NT2/D1 (cell line): ENCODE results near the gene CNTN5.

Experiments
- SUZ12 ChIP-seq: IDR thresholded peaks from 2 replicates; pipeline ENCODE4 v1.6.1; 2011; ENCODE audit not compliant: insufficient read length, insufficient read depth; ENCODE audit errors: extremely low read depth
- YY1 ChIP-seq: IDR thresholded peaks from 2 replicates; pipeline ENCODE4 v1.6.1; 2011; ENCODE audit not compliant: insufficient read length, insufficient read depth
- ZNF274 ChIP-seq: IDR thresholded peaks from 2 replicates; pipeline ENCODE4 v1.6.1; 2011; ENCODE audit warnings: mild to moderate bottlenecking, low read depth, low read length

GRCh38 chr11:99316776-99317520 lies 296.2 kb downstream of the CNTN5 start:
- TF ChIP-seq SUZ12: no peak
- TF ChIP-seq YY1: no peak
- no peak for TF ChIP-seq ZNF274
